WTC11 (cell line): ENCODE data around the gene PLCL2.

Experiments
- ESRRA ChIP-seq: sonication (generic); formaldehyde crosslinking; IDR thresholded peaks from 2 replicates; pipeline ENCODE4 v1.8.1; 2022; ENCODE audit warnings: mild to moderate bottlenecking, missing genetic modification reagents, borderline replicate concordance
- FOXJ3 ChIP-seq: sonication (generic); formaldehyde crosslinking; IDR thresholded peaks from 2 replicates; pipeline ENCODE4 v1.9.0; 2021; ENCODE audit warnings: missing genetic modification reagents, mild to moderate bottlenecking, borderline replicate concordance
- FOXP1 ChIP-seq: sonication (generic); formaldehyde crosslinking; IDR thresholded peaks from 2 replicates; pipeline ENCODE4 v1.8.0; 2022; ENCODE audit warnings: missing genetic modification reagents, mild to moderate bottlenecking, moderate library complexity, borderline replicate concordance
- JUN ChIP-seq: sonication (generic); formaldehyde crosslinking; IDR thresholded peaks from 2 replicates; pipeline ENCODE4 v1.8.0; 2023; ENCODE audit warnings: mild to moderate bottlenecking, missing genetic modification reagents
- SMAD4 ChIP-seq: sonication (generic); formaldehyde crosslinking; IDR thresholded peaks from 2 replicates; pipeline ENCODE4 v1.8.0; 2022; ENCODE audit warnings: mild to moderate bottlenecking, missing genetic modification reagents
- TEAD4 ChIP-seq: sonication (generic); formaldehyde crosslinking; IDR thresholded peaks from 2 replicates; pipeline ENCODE4 v1.8.0; 2022; ENCODE audit warnings: mild to moderate bottlenecking, missing genetic modification reagents
- ZNF423 ChIP-seq: fragments of 250-450 bp; sonication (Bioruptor Pico); IDR thresholded peaks from 2 replicates; pipeline ENCODE4 v2.1.2; 2022; ENCODE audit warnings: mild to moderate bottlenecking, moderate library complexity
- TF ChIP-seq, protein P1 (sequence below): sonication (generic); formaldehyde crosslinking; IDR thresholded peaks from 2 replicates; pipeline ENCODE4 v1.8.0; 2022; ENCODE audit warnings: mild to moderate bottlenecking, missing genetic modification reagents
- TF ChIP-seq, protein P2 (sequence below): sonication (generic); formaldehyde crosslinking; IDR thresholded peaks from 2 replicates; pipeline ENCODE4 v1.8.0; 2022; ENCODE audit warnings: mild to moderate bottlenecking, missing genetic modification reagents
- TF ChIP-seq, protein P3 (sequence below): sonication (generic); formaldehyde crosslinking; IDR thresholded peaks from 2 replicates; pipeline ENCODE4 v1.8.1; 2022; ENCODE audit warnings: low read depth, missing genetic modification reagents, borderline replicate concordance
- TF ChIP-seq, protein P4 (sequence below): fragments of 200-600 bp; IDR thresholded peaks from 2 replicates; pipeline ENCODE4 v1.8.0; 2022; ENCODE audit warnings: antibody characterized with exemption

DNA sequence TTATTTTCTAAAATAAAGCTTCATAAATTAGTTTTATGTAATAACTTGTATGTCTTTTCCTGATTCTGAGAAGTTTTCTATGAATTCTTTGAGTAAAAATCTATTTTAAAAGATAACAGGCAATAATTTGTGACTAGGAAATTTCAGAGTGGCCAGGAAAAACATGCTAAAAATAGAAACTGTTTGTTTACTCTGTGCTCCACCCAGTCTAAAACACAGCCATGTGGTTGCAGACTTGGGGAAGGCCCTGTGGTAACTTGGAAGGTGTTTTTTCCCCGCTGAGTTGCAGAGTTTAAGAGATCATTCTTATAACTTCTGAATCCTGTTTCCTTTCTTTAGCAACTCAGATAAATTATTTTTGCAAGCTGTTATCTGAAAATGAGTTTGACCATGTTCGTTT lies 21.9 kb downstream of the PLCL2 start:
- TF ChIP-seq ZNF423 (CRISPR knock-in tag) (no peak), JUN (CRISPR knock-in tag) (no peak), TEAD4 (CRISPR knock-in tag) (no peak), FOXJ3 (CRISPR knock-in tag) (no peak), FOXP1 (CRISPR knock-in tag) (no peak), SMAD4 (no peak), ESRRA (no peak)
- TF ChIP-seq, protein P1, sequence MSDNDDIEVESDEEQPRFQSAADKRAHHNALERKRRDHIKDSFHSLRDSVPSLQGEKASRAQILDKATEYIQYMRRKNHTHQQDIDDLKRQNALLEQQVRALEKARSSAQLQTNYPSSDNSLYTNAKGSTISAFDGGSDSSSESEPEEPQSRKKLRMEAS (CRISPR knock-in tag), result no peak
- TF ChIP-seq, protein P2, sequence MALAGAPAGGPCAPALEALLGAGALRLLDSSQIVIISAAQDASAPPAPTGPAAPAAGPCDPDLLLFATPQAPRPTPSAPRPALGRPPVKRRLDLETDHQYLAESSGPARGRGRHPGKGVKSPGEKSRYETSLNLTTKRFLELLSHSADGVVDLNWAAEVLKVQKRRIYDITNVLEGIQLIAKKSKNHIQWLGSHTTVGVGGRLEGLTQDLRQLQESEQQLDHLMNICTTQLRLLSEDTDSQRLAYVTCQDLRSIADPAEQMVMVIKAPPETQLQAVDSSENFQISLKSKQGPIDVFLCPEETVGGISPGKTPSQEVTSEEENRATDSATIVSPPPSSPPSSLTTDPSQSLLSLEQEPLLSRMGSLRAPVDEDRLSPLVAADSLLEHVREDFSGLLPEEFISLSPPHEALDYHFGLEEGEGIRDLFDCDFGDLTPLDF (CRISPR knock-in tag), result no peak
- TF ChIP-seq, protein P3, sequence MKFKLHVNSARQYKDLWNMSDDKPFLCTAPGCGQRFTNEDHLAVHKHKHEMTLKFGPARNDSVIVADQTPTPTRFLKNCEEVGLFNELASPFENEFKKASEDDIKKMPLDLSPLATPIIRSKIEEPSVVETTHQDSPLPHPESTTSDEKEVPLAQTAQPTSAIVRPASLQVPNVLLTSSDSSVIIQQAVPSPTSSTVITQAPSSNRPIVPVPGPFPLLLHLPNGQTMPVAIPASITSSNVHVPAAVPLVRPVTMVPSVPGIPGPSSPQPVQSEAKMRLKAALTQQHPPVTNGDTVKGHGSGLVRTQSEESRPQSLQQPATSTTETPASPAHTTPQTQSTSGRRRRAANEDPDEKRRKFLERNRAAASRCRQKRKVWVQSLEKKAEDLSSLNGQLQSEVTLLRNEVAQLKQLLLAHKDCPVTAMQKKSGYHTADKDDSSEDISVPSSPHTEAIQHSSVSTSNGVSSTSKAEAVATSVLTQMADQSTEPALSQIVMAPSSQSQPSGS, result no peak
- TF ChIP-seq, protein P4, sequence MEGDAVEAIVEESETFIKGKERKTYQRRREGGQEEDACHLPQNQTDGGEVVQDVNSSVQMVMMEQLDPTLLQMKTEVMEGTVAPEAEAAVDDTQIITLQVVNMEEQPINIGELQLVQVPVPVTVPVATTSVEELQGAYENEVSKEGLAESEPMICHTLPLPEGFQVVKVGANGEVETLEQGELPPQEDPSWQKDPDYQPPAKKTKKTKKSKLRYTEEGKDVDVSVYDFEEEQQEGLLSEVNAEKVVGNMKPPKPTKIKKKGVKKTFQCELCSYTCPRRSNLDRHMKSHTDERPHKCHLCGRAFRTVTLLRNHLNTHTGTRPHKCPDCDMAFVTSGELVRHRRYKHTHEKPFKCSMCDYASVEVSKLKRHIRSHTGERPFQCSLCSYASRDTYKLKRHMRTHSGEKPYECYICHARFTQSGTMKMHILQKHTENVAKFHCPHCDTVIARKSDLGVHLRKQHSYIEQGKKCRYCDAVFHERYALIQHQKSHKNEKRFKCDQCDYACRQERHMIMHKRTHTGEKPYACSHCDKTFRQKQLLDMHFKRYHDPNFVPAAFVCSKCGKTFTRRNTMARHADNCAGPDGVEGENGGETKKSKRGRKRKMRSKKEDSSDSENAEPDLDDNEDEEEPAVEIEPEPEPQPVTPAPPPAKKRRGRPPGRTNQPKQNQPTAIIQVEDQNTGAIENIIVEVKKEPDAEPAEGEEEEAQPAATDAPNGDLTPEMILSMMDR, result no peak
